Measurements from ENCODE around the gene ZBED3. TPM values are rescaled to one million over a fixed set of nuclear protein-coding genes. Genes with fewer than 3 reads are reported as not detected.
A peak's percentile ranks its signal among the peaks of the same experiment; 100 is the strongest.
"Not testable (repeated sequence)": the region's sequence is repeated elsewhere in the genome, so short reads cannot be mapped to it uniquely, and the experiment has no call there.

Gene ZBED3
- polyA plus RNA-seq, 10 donors: 7.5 to 12.0 (median 9.0) TPM

- no peak for DNase-seq
Measured at GRCh38 chr5:77080905-77081304, 6.2 kb downstream of the ZBED3 start.

- DNase-seq: not testable (repeated sequence)
Measured at GRCh38 chr5:77080479-77080878, 6.6 kb downstream of the ZBED3 start.

- no peak for DNase-seq
Measured at GRCh38 chr5:77077829-77078176, 9.3 kb downstream of the ZBED3 start.

GRCh38 chr5:77076961-77077828 lies 9.9 kb downstream of the ZBED3 start:
- DNase-seq: peak; percentile 54 to 90 (median 83)

GRCh38 chr5:77074745-77075144 lies 12.3 kb downstream of the ZBED3 start:
- DNase-seq: no peak

GRCh38 chr5:77073667-77074066 lies 13.4 kb downstream of the ZBED3 start:
- DNase-seq: no peak

- peak in 1 of 3 donors; percentile 25 for DNase-seq
Measured at GRCh38 chr5:77066823-77067442, 20.2 kb downstream of the ZBED3 start.

- DNase-seq: no peak
Measured at GRCh38 chr5:77066184-77066583, 20.9 kb downstream of the ZBED3 start.

GRCh38 chr5:77065256-77065655 lies 21.8 kb downstream of the ZBED3 start:
- DNase-seq: no peak

GRCh38 chr5:77064040-77064439 lies 23.0 kb downstream of the ZBED3 start:
- no peak for DNase-seq

GRCh38 chr5:77046416-77047073 lies 40.5 kb downstream of the ZBED3 start:
- DNase-seq: no peak

GRCh38 chr5:77035950-77036349 lies 51.1 kb downstream of the ZBED3 start:
- DNase-seq: no peak

GRCh38 chr5:77033338-77033737 lies 53.7 kb downstream of the ZBED3 start:
- DNase-seq: no peak

GRCh38 chr5:77032635-77033034 lies 54.5 kb downstream of the ZBED3 start:
- no peak for DNase-seq

- DNase-seq: no peak
Measured at GRCh38 chr5:77031891-77032290, 55.2 kb downstream of the ZBED3 start.

GRCh38 chr5:77030097-77031071 lies 56.7 kb downstream of the ZBED3 start, which contains the start of gene AGGF1:
AGGF1 (plus strand) TSS chr5:77030404; CDS start chr5:77030767, 363 bp downstream.
- DNase-seq: peak; percentile 94 to 98 (median 94)

- DNase-seq: peak in 2 of 3 donors; percentile 0 to 2
Measured at GRCh38 chr5:77029376-77029885, 57.7 kb downstream of the ZBED3 start.

- peak in 1 of 3 donors; percentile 4 for DNase-seq
Measured at GRCh38 chr5:77028631-77029375, 58.3 kb downstream of the ZBED3 start.

GRCh38 chr5:77024490-77024889 lies 62.6 kb downstream of the ZBED3 start:
- DNase-seq: no peak
